Glutamatergic neuron (in vitro differentiated cells): ENCODE measurements around the gene RBM33. TPM values are rescaled to one million over a fixed set of nuclear protein-coding genes. Genes with fewer than 3 reads are reported as not detected.

Experiments
- DNase-seq: peaks from one replicate; pipeline ENCODE4 v3.0.0; 2022
- H3K27ac Mint-ChIP-seq: one replicate; pipeline ENCODE4 v1.8.0; 2020; ENCODE audit warnings: mild to moderate bottlenecking, mixed read lengths, inconsistent platforms; ENCODE audit not compliant: unreplicated experiment
- H3K27me3 Mint-ChIP-seq: one replicate; pipeline ENCODE4 v1.8.0; 2020; ENCODE audit warnings: mild to moderate bottlenecking, moderate library complexity, mixed read lengths, inconsistent platforms; ENCODE audit not compliant: unreplicated experiment
- H3K36me3 Mint-ChIP-seq: one replicate; pipeline ENCODE4 v1.8.0; 2020; ENCODE audit warnings: mild to moderate bottlenecking, mixed read lengths, inconsistent platforms; ENCODE audit not compliant: unreplicated experiment
- H3K4me1 Mint-ChIP-seq: one replicate; pipeline ENCODE4 v1.8.0; 2020; ENCODE audit warnings: mild to moderate bottlenecking, low read depth, mixed read lengths, inconsistent platforms; ENCODE audit not compliant: unreplicated experiment
- H3K4me3 Mint-ChIP-seq: one replicate; pipeline ENCODE4 v1.8.0; 2020; ENCODE audit warnings: mild to moderate bottlenecking, mixed read lengths, inconsistent platforms; ENCODE audit not compliant: unreplicated experiment
- H3K9me3 Mint-ChIP-seq: one replicate; pipeline ENCODE4 v1.8.0; 2020; ENCODE audit warnings: mild to moderate bottlenecking, moderate library complexity, mixed read lengths, inconsistent platforms; ENCODE audit not compliant: unreplicated experiment
- total RNA-seq: library from RNA; stranded (reverse); fragmentation: NEBNext Ultra II Directional; extraction: Animal tissue kit (Norgen Biotek cat#: 25700); gene quantifications from one replicate; pipeline ENCODE4 v1.2.1, GENCODE V29; 2021; ENCODE audit not compliant: unreplicated experiment
- TF ChIP-seq, protein P1 (sequence below): fragments of 200-600 bp; sonication (generic); IDR thresholded peaks from one replicate; pipeline ENCODE4 v1.5.0; 2021; ENCODE audit not compliant: partially characterized antibody, unreplicated experiment

Gene RBM33
- total RNA-seq, 1 donor from 2014 or later = 67.5 TPM

- Mint-ChIP-seq H3K9me3 (peaks cover 2% of the 10 kb centered on the region), H3K36me3 (no peaks in the 10 kb centered on the region), H3K4me3 (no peak overlapping the region), H3K27me3 (peaks cover 4% of the 10 kb centered on the region), H3K4me1 (peaks cover 25% of the 10 kb centered on the region), H3K27ac (no peak overlapping the region)
- TF ChIP-seq, protein P1, sequence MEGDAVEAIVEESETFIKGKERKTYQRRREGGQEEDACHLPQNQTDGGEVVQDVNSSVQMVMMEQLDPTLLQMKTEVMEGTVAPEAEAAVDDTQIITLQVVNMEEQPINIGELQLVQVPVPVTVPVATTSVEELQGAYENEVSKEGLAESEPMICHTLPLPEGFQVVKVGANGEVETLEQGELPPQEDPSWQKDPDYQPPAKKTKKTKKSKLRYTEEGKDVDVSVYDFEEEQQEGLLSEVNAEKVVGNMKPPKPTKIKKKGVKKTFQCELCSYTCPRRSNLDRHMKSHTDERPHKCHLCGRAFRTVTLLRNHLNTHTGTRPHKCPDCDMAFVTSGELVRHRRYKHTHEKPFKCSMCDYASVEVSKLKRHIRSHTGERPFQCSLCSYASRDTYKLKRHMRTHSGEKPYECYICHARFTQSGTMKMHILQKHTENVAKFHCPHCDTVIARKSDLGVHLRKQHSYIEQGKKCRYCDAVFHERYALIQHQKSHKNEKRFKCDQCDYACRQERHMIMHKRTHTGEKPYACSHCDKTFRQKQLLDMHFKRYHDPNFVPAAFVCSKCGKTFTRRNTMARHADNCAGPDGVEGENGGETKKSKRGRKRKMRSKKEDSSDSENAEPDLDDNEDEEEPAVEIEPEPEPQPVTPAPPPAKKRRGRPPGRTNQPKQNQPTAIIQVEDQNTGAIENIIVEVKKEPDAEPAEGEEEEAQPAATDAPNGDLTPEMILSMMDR = no peak
- DNase-seq = no peak
Measured at GRCh38 chr7:155733582-155734444, 89.4 kb downstream of the RBM33 start.

DNA sequence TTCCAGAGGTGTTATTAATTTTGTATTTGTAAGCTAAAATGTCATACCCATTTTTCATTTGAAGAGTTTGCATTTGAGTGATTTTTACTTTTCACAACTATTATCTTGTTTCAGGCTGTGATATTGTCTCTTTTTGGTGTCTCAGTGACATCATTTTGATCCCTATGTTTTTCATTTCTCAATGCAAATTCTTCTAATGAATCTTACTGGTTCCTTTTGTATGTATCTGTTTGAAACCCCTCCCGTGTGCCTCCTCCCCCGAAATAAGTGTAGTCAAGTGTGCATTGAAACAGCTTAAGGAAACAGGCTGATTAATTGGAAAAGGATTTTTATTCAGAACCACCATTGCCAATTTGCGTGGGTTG lies 90.0 kb downstream of the RBM33 start:
- peaks cover 4% of the 10 kb centered on the region for H3K27me3 Mint-ChIP-seq
- H3K4me3 Mint-ChIP-seq = no peak overlapping the region
- TF ChIP-seq, protein P1 = no peak
- peaks cover 2% of the 10 kb centered on the region for H3K9me3 Mint-ChIP-seq
- DNase-seq = no peak
- H3K27ac Mint-ChIP-seq = no peak overlapping the region
- H3K4me1 Mint-ChIP-seq = peaks cover 25% of the 10 kb centered on the region
- no peaks in the 10 kb centered on the region for H3K36me3 Mint-ChIP-seq

DNA sequence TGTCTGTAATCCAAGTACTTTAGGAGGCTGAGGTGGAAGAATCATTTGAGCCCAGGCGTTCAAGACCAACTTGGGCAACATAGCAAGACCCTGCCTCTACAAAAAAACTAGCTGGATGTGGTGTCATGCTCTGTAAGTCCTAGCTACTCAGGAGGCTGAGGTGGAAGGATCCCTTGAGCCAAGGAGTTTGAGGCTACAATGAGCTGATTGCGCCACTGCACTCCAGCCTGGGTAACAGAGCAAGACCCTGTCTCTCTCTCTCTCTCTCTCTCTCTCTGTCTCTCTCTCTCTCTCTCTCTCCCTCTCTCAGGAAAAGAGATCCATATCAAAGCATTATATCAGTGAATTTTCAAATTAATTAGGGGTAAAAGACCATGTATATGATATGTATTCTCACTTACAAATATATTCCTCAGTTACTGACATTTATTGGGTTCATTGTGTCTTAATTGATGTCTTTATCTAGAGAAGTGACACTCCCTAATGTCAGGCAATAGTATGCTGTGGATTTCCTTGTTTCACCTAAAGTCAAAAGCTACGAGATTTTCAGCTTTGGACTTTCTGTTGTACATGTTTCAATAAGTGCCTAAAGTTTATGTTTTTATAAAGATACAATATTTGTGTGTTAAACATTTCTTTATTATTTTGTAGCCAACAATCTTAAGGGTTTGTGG lies 91.1 kb downstream of the RBM33 start:
- DNase-seq = no peak
- TF ChIP-seq, protein P1 = no peak
- no peak overlapping the region for H3K27ac Mint-ChIP-seq
- peaks cover 17% of the 10 kb centered on the region for H3K4me1 Mint-ChIP-seq
- peaks cover 2% of the 10 kb centered on the region for H3K9me3 Mint-ChIP-seq
- H3K4me3 Mint-ChIP-seq = no peak overlapping the region
- peaks cover 4% of the 10 kb centered on the region for H3K27me3 Mint-ChIP-seq
- H3K36me3 Mint-ChIP-seq = no peaks in the 10 kb centered on the region

DNA sequence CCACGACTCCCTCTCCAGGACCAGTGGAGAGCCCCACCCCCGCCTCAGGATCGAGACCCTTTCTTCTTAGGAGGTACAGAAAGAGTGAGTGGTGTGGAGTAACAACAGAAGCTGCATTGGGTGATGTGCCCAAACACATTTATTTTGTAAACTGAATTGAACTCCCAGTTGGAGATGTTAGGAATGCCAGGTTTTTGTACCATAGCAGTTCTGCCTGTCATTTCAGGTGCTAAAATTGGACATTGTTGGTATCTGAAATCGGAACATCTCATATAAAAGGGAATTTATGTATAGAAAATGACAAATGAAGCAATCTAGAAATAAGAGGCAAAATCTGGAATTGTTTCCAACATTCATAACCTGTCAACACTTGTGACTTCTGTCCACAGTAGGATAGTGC lies 93.1 kb downstream of the RBM33 start:
- DNase-seq = no peak
- H3K36me3 Mint-ChIP-seq = no peaks in the 10 kb centered on the region
- H3K27ac Mint-ChIP-seq = no peak overlapping the region
- peaks cover 2% of the 10 kb centered on the region for H3K27me3 Mint-ChIP-seq
- H3K9me3 Mint-ChIP-seq = peaks cover 2% of the 10 kb centered on the region
- TF ChIP-seq, protein P1 = no peak
- H3K4me3 Mint-ChIP-seq = no peak overlapping the region
- peaks cover 16% of the 10 kb centered on the region for H3K4me1 Mint-ChIP-seq

DNA sequence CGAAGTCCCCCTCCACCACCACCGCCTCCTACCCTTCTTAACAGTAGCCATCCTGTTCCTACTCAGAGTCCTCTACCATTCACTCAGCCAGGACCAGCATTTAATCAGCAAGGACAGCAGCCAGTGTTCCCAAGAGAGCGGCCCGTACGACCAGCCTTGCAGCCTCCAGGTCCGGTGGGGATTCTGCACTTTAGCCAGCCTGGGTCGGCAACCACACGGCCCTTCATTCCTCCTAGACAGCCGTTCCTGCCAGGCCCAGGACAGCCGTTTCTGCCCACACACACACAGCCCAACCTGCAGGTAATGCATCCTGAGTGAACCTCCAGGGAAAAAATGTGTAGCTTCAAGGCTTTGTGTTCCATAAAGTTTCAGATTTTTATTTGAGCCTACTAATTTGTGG lies 93.6 kb downstream of the RBM33 start:
- peaks cover 2% of the 10 kb centered on the region for H3K9me3 Mint-ChIP-seq
- TF ChIP-seq, protein P1 = no peak

More for the DNA sequence above, 93.6 kb downstream of the RBM33 start:
- peak; percentile 60 for DNase-seq
- peaks cover 2% of the 10 kb centered on the region for H3K27me3 Mint-ChIP-seq
- no peaks in the 10 kb centered on the region for H3K36me3 Mint-ChIP-seq
- peaks cover 16% of the 10 kb centered on the region for H3K4me1 Mint-ChIP-seq
- no peak overlapping the region for H3K27ac Mint-ChIP-seq
- no peak overlapping the region for H3K4me3 Mint-ChIP-seq
